HEK293 (cell line): Measurements from ENCODE around the gene VEZT.

Experiments
- ZNF221 ChIP-seq: fragments of 450-650 bp; formaldehyde crosslinking; IDR thresholded peaks from 2 replicates; pipeline ENCODE4 v1.5.1; 2017; ENCODE audit warnings: missing biosample characterization, missing genetic modification characterization, borderline replicate concordance
- TF ChIP-seq, protein P1 (sequence below): fragments of 450-650 bp; formaldehyde crosslinking; IDR thresholded peaks from 2 replicates; pipeline ENCODE4 v1.5.1; 2016; ENCODE audit warnings: missing biosample characterization, missing genetic modification characterization

GRCh38 chr12:95253386-95253785, 35.8 kb downstream of the VEZT start:
- TF ChIP-seq, protein P1, sequence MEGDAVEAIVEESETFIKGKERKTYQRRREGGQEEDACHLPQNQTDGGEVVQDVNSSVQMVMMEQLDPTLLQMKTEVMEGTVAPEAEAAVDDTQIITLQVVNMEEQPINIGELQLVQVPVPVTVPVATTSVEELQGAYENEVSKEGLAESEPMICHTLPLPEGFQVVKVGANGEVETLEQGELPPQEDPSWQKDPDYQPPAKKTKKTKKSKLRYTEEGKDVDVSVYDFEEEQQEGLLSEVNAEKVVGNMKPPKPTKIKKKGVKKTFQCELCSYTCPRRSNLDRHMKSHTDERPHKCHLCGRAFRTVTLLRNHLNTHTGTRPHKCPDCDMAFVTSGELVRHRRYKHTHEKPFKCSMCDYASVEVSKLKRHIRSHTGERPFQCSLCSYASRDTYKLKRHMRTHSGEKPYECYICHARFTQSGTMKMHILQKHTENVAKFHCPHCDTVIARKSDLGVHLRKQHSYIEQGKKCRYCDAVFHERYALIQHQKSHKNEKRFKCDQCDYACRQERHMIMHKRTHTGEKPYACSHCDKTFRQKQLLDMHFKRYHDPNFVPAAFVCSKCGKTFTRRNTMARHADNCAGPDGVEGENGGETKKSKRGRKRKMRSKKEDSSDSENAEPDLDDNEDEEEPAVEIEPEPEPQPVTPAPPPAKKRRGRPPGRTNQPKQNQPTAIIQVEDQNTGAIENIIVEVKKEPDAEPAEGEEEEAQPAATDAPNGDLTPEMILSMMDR, result no peak
- no peak for TF ChIP-seq ZNF221 (tag by site-specific recombination)
